HepG2 (cell line): ENCODE data around the gene NOTUM. TPM values are rescaled to one million over a fixed set of nuclear protein-coding genes. Genes with fewer than 3 reads are reported as not detected.
A peak's percentile ranks its signal among the peaks of the same experiment; 100 is the strongest.

Experiments used
- HNRNPH1 ChIP-seq: fragments of 200-400 bp; formaldehyde crosslinking; optimal IDR thresholded peaks from 2 replicates; pipeline ENCODE3; 2017; ENCODE audit warnings: mild to moderate bottlenecking, low read depth, low read length
- HOXA7 ChIP-seq: sonication (generic); formaldehyde crosslinking; IDR thresholded peaks from 2 replicates; pipeline ENCODE4 v1.8.1; 2022; ENCODE audit warnings: mild to moderate bottlenecking, missing genetic modification reagents, moderate library complexity
- MED1 ChIP-seq: sonication (generic); formaldehyde crosslinking; IDR thresholded peaks from 2 replicates; pipeline ENCODE4 v1.4.0; 2020; ENCODE audit warnings: missing genetic modification reagents
- NR2C2 ChIP-seq: sonication (generic); formaldehyde crosslinking; IDR thresholded peaks from 2 replicates; pipeline ENCODE4 v1.4.0; 2020; ENCODE audit warnings: missing genetic modification reagents, mild to moderate bottlenecking, moderate library complexity, borderline replicate concordance
- PITX1 ChIP-seq: sonication (generic); formaldehyde crosslinking; IDR thresholded peaks from 2 replicates; pipeline ENCODE4 v1.5.1; 2020; ENCODE audit warnings: mild to moderate bottlenecking, missing genetic modification reagents
- PRPF4 ChIP-seq: fragments of 200-400 bp; formaldehyde crosslinking; IDR thresholded peaks from 2 replicates; pipeline ENCODE4 v1.6.1; 2016; ENCODE audit warnings: low read length, low read depth; ENCODE audit not compliant: poor library complexity, severe bottlenecking
- SP140L ChIP-seq: sonication (generic); formaldehyde crosslinking; IDR thresholded peaks from 2 replicates; pipeline ENCODE4 v1.4.0; 2020; ENCODE audit warnings: missing genetic modification reagents, borderline replicate concordance
- SSRP1 ChIP-seq: IDR thresholded peaks from 2 replicates; pipeline ENCODE4 v1.6.1; 2016; ENCODE audit warnings: control low read depth
- TCF12 ChIP-seq, 2 experiments: fragments of 450-650 bp in 1 of 2; sonication (generic) in 1 of 2; formaldehyde crosslinking in 1 of 2; IDR thresholded peaks; 2 replicates each; pipeline versions ENCODE4 v1.6.1 to v1.8.0; 2017 to 2022; ENCODE audit warnings: antibody characterized with exemption in 1 of 2, mild to moderate bottlenecking in 1 of 2, missing genetic modification reagents in 1 of 2, moderate library complexity in 1 of 2
- XRCC5 ChIP-seq: fragments of 200-400 bp; formaldehyde crosslinking; optimal IDR thresholded peaks from 2 replicates; pipeline ENCODE3; 2017; ENCODE audit warnings: mild to moderate bottlenecking, low read length
- ZBTB7B ChIP-seq: sonication (generic); formaldehyde crosslinking; IDR thresholded peaks from 2 replicates; pipeline ENCODE4 v1.4.0; 2020; ENCODE audit warnings: missing genetic modification reagents
- ZFAT ChIP-seq: sonication (generic); formaldehyde crosslinking; conservative IDR thresholded peaks from 2 replicates; pipeline ENCODE4 v1.8.1; 2023; ENCODE audit warnings: missing genetic modification reagents, inconsistent platforms
- ZNF337 ChIP-seq: sonication (generic); formaldehyde crosslinking; IDR thresholded peaks from 2 replicates; pipeline ENCODE4 v1.5.1; 2020; ENCODE audit warnings: missing genetic modification reagents, low read depth, mild to moderate bottlenecking, borderline replicate concordance
- ZNF556 ChIP-seq: sonication (generic); formaldehyde crosslinking; IDR thresholded peaks from 2 replicates; pipeline ENCODE4 v1.4.0; 2020; ENCODE audit warnings: mild to moderate bottlenecking, missing genetic modification reagents, borderline replicate concordance
- polyA plus RNA-seq, 8 experiments: library from polyadenylated mRNA; depleted of rRNA in 3 of 8; stranded (reverse) in 7 of 8; unstranded in 1 of 8; fragments of >200 nt; fragmentation: Illumina TruSeq in 4 of 8; extraction: Trizol in 4 of 8; gene quantifications; 2 replicates each; pipeline versions ENCODE4 v1.2.1 to v1.2.3, GENCODE V29; 2011 to 2016; ENCODE audit warnings: low read depth in 4 of 8, missing spikeins in 1 of 8, mixed read lengths in 1 of 8; ENCODE audit not compliant: insufficient read depth in 1 of 8
- total RNA-seq, 5 experiments: library from RNA; depleted of rRNA; stranded (reverse); fragments of >200 nt; fragmentation: Illumina TruSeq; extraction: Trizol; gene quantifications; 2 replicates each; pipeline ENCODE4 v1.2.3, GENCODE V29; 2016; ENCODE audit warnings: low read depth in 1 of 5
- TF ChIP-seq, protein P1 (sequence below): sonication (generic); formaldehyde crosslinking; IDR thresholded peaks from 2 replicates; pipeline ENCODE4 v1.4.0; 2020; ENCODE audit warnings: missing genetic modification reagents
- TF ChIP-seq, protein P2 (sequence below): sonication (generic); formaldehyde crosslinking; IDR thresholded peaks from 2 replicates; pipeline ENCODE4 v1.5.0; 2020; ENCODE audit warnings: mild to moderate bottlenecking, missing genetic modification reagents
- TF ChIP-seq, protein P3 (sequence below): sonication (generic); formaldehyde crosslinking; IDR thresholded peaks from 2 replicates; pipeline ENCODE4 v1.4.0; 2020; ENCODE audit warnings: missing genetic modification reagents
- TF ChIP-seq, protein P4 (sequence below): sonication (generic); formaldehyde crosslinking; IDR thresholded peaks from 2 replicates; pipeline ENCODE4 v1.4.0; 2020; ENCODE audit warnings: missing genetic modification reagents, borderline replicate concordance
- TF ChIP-seq, protein P5 (sequence below): sonication (generic); formaldehyde crosslinking; IDR thresholded peaks from 2 replicates; pipeline ENCODE4 v1.4.0; 2020; ENCODE audit warnings: missing genetic modification reagents, low read depth, mild to moderate bottlenecking, borderline replicate concordance

Gene NOTUM
- total and polyA plus RNA-seq, 2 of the 13 experiments (the other 11 are each of a cell fraction or from before 2014, with no cell fraction given): 150 to 160 TPM

DNA sequence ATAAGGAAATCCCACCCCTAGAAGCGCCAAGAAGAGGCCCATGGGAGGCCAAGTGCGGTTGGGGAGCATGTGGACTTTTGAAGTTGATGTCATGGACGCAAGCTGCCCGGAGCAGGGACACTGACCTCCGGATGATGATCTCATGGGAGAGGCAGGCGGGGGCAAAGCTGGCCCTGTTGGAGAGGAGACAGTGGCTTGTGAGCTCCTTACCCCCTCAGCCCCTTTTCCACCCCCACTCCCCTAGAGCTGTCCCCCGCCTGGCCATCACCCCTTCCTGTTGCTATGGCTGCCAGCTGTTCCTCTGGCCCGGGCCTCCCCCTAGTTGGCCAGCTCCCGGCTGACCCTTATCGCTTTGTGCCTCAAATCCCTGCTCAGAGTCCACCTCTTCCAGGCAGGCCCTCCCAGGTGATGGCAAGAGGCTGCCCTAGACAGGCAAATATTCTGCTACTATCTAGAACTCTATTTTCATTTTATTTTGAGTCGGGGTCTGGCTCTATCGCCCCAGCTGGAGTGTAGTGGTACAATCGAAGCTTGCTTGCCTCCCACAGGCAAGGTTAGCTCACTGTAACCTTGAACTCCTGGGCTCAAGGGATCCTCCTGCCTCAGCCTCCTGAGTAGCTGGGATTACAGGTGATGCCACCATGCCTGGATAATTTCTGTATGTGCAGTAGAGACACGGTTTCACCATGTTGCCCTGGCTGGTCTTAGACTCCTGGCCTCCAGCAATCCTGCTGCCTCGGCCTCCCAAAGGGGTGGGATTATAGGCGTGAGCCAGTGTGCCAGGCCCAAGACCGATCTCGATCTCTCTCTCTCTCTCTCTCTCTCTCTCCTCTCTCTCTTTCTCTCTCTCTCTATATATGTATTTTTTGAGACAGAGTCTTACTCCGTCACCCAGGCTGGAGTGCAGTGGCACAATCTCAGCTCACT is 6.6 kb downstream of the NOTUM start (continued):
- TF ChIP-seq XRCC5 (no peak), ZNF556 (no peak), SSRP1 (CRISPR knock-in tag) (peak; percentile 83), HOXA7 (CRISPR knock-in tag) (no peak), TCF12 (IDR thresholded peaks at IDR 0.05) (no peak), TCF12 (CRISPR knock-in tag; IDR thresholded peaks at IDR 0.05) (no peak), PRPF4 (no peak), NR2C2 (CRISPR knock-in tag) (no peak), MED1 (CRISPR knock-in tag) (0 out of 2 replicates have a peak, but pooled peaks have one; percentile 4), ZBTB7B (CRISPR knock-in tag) (no peak), ZFAT (no peak), SP140L (CRISPR knock-in tag) (no peak), HNRNPH1 (peak; percentile 9), ZNF337 (CRISPR knock-in tag) (no peak), PITX1 (CRISPR knock-in tag) (no peak)
- TF ChIP-seq, protein P1, sequence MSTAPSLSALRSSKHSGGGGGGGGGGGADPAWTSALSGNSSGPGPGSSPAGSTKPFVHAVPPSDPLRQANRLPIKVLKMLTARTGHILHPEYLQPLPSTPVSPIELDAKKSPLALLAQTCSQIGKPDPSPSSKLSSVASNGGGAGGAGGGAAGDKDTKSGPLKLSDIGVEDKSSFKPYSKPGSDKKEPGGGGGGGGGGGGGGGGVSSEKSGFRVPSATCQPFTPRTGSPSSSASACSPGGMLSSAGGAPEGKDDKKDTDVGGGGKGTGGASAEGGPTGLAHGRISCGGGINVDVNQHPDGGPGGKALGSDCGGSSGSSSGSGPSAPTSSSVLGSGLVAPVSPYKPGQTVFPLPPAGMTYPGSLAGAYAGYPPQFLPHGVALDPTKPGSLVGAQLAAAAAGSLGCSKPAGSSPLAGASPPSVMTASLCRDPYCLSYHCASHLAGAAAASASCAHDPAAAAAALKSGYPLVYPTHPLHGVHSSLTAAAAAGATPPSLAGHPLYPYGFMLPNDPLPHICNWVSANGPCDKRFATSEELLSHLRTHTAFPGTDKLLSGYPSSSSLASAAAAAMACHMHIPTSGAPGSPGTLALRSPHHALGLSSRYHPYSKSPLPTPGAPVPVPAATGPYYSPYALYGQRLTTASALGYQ (CRISPR knock-in tag): 0 out of 2 replicates have a peak, but pooled peaks have one; percentile 24
- TF ChIP-seq, protein P2, sequence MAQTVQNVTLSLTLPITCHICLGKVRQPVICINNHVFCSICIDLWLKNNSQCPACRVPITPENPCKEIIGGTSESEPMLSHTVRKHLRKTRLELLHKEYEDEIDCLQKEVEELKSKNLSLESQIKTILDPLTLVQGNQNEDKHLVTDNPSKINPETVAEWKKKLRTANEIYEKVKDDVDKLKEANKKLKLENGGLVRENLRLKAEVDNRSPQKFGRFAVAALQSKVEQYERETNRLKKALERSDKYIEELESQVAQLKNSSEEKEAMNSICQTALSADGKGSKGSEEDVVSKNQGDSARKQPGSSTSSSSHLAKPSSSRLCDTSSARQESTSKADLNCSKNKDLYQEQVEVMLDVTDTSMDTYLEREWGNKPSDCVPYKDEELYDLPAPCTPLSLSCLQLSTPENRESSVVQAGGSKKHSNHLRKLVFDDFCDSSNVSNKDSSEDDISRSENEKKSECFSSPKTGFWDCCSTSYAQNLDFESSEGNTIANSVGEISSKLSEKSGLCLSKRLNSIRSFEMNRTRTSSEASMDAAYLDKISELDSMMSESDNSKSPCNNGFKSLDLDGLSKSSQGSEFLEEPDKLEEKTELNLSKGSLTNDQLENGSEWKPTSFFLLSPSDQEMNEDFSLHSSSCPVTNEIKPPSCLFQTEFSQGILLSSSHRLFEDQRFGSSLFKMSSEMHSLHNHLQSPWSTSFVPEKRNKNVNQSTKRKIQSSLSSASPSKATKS (CRISPR knock-in tag): no peak
- TF ChIP-seq, protein P3, sequence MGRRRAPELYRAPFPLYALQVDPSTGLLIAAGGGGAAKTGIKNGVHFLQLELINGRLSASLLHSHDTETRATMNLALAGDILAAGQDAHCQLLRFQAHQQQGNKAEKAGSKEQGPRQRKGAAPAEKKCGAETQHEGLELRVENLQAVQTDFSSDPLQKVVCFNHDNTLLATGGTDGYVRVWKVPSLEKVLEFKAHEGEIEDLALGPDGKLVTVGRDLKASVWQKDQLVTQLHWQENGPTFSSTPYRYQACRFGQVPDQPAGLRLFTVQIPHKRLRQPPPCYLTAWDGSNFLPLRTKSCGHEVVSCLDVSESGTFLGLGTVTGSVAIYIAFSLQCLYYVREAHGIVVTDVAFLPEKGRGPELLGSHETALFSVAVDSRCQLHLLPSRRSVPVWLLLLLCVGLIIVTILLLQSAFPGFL (CRISPR knock-in tag): no peak
- TF ChIP-seq, protein P4, sequence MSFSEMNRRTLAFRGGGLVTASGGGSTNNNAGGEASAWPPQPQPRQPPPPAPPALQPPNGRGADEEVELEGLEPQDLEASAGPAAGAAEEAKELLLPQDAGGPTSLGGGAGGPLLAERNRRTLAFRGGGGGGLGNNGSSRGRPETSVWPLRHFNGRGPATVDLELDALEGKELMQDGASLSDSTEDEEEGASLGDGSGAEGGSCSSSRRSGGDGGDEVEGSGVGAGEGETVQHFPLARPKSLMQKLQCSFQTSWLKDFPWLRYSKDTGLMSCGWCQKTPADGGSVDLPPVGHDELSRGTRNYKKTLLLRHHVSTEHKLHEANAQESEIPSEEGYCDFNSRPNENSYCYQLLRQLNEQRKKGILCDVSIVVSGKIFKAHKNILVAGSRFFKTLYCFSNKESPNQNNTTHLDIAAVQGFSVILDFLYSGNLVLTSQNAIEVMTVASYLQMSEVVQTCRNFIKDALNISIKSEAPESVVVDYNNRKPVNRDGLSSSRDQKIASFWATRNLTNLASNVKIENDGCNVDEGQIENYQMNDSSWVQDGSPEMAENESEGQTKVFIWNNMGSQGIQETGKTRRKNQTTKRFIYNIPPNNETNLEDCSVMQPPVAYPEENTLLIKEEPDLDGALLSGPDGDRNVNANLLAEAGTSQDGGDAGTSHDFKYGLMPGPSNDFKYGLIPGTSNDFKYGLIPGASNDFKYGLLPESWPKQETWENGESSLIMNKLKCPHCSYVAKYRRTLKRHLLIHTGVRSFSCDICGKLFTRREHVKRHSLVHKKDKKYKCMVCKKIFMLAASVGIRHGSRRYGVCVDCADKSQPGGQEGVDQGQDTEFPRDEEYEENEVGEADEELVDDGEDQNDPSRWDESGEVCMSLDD (CRISPR knock-in tag): no peak
- TF ChIP-seq, protein P5, sequence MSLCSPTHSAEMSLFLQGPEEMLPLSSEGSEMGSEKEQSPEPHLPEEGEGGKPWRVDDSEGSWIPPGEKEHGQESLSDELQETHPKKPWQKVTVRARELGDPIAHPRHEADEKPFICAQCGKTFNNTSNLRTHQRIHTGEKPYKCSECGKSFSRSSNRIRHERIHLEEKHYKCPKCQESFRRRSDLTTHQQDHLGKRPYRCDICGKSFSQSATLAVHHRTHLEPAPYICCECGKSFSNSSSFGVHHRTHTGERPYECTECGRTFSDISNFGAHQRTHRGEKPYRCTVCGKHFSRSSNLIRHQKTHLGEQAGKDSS: no peak
